AG08395 (cell line): ENCODE measurements around the gene THYN1.

Experiments
- DNase-seq: peaks from one replicate; pipeline ENCODE4 v3.0.0; 2012; ENCODE audit warnings: mixed read lengths, low spot score

THYN1 gene

DNA sequence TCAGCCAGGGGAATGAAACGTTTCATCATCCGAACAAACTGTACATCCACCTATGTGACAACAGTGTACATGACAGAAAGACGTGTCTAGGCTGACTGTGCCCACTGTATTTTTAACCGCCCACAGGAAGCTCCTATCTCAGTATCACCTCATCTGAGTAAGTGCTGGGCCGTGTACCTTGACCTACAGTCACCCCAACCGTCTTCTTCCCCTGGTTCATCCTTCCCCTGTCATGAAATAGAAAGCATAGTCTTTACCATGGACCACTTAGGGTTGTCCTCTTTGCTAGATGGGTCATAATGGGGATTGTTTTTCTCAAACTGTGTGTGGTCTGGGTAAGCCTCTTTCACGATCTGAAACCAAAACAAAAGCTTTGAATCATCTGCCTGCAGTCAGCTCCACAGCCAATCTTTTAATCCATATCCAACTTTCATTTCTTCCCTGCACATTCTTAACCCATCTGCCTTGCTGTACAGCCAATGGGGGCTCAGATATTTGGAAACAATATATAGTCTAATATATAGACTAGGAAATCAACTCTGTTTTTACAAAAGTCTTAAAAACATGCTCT, 4.2 kb downstream of the THYN1 start:
- DNase-seq = no peak

DNA sequence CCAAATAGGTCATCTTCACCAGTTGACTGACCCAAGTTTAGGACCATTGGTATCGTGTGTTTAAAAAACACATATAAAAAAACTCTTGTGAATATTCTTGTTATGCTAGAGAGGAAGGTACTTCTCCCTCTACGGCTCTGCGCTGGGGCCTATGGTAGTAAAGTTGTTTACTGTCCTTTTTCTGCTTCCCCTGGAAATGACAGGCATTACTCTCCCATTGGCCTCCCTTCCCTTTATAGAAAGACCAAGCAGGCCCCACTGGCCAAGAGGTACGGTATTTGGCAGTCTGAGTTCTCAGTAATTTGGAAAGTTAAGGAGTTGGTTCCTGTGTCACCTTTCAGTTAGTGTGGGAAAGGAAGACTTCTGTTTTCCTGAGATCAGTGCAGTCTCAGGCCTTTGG, 6.5 kb downstream of the THYN1 start:
- no peak for DNase-seq

DNA sequence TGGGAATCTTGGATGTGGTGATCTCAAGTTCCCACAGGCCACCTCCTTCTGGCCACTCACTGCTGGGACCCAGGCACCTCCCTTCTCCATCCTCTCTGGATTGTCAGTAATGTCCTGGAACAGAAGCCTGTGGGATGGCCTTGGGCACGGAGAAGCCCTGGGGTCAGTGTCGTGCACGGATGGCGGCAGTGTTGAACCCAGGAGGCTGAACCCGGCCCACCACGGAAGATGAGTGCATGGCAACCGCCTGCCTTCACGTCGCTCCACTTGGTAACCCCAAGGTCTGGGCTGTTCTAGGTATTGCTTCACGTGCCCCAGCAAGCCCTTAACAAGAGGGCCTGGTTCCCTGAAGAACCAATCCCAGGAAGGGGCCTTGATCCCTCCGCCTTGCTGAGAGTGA, 7.1 kb downstream of the THYN1 start:
- DNase-seq = no peak

DNA sequence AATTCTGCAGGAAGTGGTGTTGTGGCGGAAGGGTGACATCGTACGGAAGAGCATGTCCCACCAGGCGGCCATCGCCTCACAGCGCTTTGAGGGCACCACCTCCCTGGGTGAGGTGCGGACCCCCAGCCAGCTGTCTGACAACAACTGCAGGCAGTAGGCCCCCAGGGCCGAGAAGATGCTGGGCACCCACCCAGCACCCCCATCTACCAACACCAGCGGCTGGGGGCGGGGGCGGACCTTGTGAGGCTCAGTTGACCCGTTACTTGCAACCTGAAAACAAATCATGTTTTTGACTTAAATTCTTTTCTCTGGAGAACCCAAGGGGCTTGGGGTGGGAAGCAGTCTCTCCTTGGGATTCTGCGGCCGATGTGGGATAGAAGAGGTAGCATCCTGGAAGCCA, 7.7 kb downstream of the THYN1 start:
- no peak for DNase-seq

DNA sequence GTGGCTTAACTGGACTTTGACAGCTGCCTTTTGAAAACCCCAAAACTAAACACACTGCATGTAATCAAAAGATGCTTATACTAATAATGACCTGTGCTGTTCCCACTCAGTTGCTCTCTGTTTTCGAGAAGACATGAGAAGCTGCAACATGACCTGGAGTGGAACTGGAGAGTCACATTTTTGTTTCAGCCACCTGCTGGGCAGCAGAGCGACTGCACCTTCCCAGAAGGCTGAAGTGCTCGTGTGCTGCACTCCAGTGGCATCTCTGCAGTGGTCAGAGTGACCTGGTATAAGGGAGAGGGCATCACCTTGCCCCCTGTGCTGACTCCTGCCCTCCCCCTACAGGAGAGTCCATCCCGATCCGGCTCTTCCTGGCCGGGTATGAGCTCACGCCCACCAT, 8.6 kb downstream of the THYN1 start:
- DNase-seq = peak; percentile 47

DNA sequence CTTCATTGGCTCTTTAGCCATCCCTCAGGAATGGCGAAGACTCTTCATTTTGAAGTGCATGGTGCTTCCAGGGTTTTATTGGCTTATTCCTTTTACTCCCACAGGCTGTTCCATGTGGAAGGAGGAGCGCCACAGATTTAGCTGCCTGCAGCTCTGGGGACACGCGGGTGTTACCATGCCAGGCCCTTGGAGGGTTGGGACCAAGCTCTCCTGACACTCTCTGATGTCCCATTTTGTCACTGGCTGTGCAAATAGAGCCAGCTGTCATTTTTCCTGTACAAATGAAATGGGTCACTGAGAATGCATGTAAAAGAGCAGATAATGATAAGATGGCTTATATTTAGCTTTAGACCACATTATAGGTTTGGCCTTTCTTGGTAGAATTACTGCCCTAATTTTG, 9.2 kb downstream of the THYN1 start:
- no peak for DNase-seq

DNA sequence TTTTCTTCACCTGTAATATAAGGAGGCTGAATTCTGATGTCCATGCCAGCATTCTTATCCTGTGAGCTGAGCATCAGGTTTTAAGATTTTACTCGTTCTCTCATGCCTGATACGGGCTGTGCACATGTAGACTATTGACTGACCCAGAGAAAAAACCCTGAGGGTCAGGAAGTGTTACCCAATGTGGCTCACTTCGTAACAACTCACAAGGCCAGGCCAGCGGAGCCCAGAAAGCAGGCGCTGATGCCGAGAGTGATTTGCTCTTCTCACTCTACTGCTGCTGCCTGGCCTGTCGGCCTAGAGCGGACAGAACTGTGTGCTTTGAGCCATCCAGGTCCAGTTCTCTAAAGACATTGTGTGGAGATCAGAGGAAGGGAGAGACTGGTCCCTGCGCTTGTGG, 10.8 kb downstream of the THYN1 start:
- DNase-seq = no peak

DNA sequence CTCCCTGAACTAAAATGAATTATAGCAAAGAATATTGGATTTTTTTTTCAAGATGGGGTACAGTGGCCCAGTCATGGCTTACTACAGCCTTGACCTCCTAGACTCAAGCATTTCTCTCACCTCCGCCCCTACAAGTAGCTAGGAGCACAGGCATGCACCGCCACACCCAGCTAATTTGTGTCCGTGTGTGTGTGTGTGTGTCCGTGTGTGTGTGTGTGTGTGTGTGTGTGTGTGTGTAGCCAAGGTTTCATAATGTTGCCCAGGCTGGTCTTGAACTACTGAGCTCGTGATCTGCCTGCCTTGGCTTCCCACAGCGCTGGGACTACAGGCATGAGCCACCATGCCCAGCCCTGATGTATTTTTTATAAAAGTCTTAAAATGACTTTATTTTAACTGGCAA, 12.6 kb downstream of the THYN1 start:
- DNase-seq = no peak

DNA sequence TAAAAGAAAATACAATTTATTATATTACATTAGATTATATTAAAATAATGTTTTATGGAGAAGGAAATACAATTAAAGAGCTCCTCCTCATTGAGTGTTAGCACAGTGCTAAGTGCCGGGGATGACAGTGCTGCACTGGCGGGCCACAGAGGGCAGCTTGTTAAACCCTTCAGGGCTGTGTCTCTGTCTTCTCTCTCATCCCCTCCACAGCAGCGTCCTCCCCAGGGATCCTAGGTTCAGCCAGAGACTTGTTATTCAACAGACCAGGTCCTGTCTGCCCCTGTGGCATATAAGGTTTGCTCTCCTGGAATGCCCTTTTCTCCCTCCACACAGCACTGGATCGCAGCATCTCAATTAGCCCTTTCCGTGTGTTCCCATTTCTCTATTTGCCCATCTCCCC, 14.2 kb downstream of the THYN1 start:
- DNase-seq = no peak

DNA sequence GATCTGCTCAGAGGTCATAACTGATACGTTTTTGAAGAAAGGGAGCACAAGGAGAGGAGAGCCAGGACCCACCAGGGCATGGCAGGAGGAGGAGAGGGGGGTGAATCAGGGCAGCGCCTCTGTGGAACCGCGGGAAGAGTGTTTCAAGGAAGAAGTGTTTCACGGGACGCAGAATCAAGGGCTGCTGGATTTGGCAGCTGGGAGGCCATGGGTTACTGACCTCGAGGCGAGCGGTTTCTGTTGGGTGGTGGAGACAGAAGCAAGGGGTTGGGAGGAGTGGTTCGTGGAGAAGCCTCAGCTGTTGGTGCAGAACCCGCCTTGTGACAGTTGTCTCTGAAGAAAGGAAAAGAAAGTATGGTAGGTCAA, 15.6 kb downstream of the THYN1 start:
- no peak for DNase-seq

DNA sequence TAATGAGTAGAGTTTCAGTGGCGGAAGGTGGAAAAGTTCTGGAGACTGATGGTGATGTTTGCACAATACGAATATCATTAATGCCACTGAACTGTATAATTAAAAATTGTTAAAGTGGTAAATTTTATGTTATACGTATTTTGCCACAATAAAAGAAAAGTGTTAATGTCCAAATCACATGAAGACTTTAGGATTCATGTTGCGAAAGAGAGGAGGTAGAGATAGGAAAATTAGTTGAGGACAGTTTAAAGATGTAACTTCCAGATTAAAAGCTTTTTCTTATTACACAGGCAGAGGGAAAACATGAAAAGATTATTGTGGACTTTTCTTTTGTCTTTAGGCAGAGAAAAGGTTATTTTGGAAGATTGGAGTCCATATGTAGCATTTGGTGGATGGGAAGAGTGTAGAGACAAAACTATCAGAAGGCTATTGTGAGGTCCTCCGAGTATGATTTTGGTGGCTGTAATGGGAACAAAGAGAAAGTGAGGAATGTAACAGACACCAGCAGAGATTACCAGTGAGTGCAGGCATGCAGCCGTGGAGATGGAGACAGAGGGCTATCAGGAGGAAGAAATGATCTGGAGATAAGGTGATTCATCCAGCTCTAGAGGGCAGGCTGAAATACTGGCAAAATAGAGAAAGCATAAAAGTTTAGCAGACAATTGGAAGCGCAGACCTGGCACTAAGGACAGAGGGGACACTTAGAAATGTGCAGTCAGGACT, 16.2 kb downstream of the THYN1 start:
- peak; percentile 14 for DNase-seq

DNA sequence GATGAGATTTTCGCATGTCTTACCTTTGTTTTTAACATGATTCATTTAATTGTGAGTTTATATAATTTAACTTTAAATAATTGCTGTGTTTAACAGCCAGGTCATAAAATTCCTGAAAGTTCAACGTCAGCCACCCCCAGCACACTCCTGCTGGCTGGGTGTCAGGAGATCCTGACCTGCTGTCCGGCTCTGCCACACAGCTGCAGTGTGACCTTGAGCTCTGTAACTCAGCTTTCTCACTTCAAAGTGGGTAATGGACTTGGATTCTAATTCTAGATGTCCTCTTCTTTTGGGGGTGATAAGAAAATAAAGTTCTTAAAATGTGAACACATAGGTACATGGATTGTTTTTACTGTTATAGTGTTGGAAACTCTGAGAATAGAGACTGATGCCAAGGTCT, 17.8 kb downstream of the THYN1 start:
- DNase-seq = no peak

DNA sequence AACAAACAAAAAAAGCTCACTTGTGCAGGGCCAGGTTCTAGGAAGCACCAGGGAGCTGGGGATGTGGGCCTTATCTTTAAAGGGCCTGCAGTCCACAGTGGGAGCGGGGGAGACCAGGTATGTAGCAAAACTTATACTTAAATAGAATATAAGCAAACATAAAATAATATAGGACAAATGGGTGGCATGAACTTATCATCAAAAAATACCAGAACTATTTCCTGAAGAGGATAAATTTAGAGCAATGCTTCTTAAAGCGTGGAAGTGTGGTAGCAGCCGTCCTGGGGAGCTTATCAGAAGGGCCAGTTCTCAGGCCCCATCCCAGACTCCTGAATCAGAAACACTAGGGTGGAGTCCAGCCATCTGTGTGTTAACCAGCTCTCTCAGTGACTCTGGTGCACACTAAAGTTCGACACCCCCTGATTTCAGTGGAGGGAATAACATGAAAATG, 19.4 kb downstream of the THYN1 start:
- no peak for DNase-seq

DNA sequence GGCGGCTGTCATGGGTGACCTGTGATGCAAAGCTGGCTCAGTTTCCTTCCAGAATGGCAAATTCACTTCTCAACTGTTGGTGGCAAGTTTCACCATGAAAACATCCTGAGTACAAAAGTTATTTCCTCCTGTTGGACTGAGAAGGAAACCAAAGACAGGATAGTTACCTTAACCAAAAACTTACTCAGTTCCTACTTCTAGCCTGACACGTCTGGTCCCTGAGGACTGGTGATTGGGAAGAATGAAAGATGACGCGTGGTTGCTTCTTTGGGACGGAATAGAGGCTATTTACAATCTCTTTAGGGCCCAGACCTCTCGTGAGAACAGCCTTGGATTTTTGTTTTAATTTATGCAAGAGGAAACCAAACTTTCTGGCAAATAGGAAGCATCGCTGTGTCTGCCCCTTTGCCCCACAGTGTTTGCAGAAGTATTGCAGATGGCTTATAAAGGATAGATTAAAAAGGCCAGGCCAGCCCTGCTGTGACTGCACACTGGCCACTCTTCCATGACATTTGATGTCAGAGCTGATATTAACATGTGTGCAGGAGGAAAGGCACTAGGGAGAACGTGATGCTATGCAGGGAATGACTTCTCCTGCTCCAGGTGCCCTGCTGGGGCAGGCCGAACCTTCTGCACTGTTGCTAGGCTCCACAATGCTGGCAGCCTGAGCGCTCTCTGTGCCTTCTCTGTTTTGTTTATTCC, 21.0 kb downstream of the THYN1 start:
- DNase-seq = no peak

DNA sequence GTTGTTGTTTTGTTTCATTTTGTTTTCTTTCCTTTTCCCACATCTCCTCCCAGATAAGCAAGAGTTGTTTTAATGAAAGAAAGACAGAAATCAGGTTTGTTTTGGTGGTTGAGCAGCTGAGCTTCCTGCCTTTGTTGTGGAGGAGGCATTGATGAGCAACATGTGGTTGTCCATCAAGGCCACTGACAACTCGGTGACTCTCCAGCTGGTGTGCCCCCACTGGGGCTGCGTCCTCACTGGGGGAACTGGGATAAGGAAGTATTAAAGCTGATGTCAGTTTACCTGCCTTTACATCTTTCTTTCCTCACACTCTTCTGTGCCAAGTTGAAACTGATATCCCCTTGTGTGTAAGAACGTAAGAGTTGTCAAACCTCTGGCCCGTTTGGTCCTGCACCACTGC, 22.8 kb downstream of the THYN1 start:
- no peak for DNase-seq

DNA sequence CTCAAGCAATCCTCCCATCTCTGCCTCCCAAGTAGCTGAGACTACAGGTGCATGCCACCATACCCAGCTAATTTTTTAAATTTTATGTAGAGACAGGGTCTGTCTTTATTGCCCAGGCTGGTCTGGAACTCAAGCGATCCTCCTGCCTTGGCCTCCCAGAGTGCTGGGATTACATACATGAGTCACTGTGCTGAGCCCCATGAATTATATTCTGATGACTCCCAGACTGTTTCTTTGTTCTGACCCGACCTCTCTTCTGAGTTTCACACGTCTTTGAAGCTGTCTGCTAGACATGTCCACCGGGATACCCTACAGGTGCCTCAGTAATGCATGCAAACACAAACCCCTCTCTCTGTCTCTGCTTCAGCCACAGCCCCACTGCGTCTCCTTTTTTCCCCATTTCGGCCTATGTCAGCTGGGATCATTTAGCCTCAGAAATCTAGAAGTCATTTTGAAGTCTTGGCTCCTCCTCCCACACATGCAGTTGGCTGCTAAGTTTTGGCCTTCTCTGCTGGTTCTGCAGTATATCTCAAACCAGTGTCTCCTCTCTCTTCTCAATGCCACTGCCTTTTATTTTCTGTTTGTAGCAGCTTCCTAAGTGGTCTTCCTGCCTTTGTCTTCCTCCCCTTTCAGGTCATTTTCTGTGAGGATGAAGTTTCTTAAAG, 23.9 kb downstream of the THYN1 start:
- DNase-seq = peak; percentile 15

DNA sequence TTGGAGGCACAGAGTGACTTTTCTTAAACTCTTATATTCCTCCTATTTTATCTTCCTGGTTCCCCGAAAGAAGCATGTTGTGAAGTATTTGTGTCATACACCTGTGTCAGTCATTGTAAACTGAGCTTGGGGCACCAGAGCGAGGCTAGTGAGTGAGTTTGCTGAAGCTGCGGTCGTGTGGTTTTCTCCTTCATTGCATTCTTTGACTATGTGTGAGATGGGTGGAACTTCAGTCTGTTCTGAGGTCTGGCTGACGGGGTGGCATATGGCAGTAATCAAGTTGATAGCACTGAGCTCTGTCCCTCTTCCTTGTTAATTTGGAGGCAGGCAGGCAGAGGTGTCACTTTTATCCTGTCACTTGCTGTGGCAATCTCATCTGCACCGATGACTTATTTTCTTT, 24.5 kb downstream of the THYN1 start:
- DNase-seq = peak; percentile 79

DNA sequence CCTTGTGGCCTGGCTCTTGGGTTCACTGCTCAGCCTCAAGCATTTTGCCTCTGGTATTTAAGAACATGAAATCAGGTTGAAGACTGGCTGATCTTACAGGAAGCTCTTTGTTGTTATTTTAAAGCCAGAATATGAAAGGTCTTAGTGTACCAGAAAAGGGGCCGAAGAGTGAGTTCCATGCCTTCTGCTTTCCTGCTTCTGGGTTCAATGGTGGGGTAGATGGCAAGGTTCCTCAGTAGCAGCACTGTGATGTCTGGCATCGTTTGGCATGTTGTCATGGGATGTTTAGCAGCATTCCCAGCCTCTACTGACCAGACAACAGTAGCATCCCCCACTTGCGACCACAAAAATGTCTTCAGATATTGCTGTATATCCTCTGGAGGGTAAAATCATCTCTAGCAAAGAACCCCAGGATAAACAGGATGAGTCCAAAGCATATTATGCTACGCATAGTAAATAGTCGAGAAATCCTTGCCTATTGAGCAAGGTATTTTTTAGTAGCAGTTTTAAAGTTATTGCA, 26.3 kb downstream of the THYN1 start:
- DNase-seq = no peak

DNA sequence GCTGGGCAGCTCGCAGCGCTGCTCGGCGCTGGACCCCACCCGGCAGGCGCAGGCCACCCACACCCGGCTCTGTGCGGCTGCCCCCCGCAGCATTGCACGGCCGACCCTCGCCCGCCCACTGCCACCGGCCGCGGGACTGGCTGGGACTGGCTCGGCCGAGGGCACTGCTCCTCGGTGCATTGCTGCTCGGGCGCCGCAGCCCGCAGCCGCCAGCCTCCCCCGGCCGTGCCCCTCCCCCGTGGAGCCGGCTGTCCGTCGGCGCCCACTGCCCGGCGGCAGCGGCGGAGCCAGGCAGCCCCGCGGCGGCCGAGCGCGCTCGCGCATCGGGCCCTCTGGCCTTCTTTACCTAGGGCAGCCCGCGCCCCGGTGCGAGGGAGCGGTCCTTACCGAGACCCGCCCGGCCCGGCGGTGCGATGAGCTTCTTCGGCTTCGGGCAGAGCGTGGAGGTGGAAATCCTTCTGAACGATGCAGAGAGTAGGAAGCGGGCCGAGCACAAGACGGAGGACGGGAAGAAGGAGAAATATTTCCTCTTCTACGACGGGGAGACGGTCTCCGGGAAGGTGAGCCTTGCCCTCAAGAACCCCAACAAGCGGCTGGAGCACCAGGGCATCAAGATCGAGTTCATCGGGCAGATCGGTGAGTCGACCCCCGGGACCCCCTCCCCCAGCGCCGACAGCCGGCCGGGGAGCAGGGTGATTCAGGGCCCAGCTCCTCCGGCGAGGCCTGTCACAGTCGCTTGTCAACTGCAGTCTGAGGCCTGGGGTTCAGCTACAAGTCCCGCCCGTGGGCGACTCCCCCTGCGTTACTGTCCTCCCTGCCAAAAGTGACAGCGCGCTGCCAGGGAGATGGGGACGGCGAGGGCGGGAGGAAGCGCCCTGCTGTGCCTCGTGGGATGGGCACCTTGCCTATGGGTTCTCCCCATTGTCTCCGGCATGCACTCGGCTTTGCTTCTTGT, 28.2 kb downstream of the THYN1 start:
- peak; percentile 22 for DNase-seq

DNA sequence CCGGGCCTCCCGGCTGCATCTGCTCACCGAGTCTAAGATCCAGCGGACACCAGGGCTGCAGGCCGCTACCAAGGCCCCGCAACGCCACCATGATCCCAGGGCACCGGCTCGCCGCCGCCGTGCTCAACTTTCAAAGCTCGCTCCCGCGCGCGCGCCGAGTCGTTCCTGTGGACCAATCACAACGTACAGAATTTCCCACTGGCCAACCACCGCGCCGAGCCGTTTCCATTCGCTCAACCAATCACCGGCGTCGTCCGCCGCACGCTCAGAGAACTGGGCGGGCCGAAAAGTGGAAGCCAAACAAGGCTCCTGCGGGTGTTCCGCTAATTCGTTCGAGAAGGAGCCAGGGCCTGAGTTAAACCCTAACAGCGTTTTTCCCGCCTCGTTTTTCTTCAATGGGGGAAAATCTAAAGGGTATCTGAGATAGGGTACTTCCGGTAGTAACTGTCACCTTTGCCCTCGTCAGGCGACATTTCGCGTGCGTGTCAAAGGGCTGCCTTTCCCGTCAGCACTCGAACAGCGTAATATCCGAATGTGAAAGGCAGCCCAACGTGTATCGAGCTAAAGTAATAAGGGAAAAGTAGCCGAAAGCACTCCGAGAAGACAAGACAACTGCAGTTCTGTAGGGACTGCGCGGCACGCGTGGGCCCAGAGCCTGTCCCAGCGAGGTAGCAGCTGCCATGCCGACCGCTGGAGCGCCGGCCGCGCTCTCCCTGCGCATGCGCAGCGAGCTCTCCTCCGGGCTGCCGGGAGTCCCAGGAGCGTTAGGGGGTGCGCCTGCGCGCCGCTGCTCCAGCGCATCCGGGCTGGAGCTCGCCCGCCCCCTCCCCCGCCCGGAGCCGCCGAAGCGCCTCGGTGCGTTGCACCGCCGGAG, 29.1 kb downstream of the THYN1 start, which contains the start of the genes NCAPD3 and VPS26B:
TSS of gene NCAPD3 (minus strand) at position 132 of the 874 bp plus-strand sequence. CDS start at position 91, 41 bp downstream.
TSS of gene VPS26B (plus strand) at position 836 of the 874 bp plus-strand sequence. CDS start 452 bp downstream, outside the sequence.
- DNase-seq = peak; percentile 99
